SW480 (cell line): ENCODE results near the gene FAM222A.

Experiments
- DNase-seq: peaks from one replicate; pipeline ENCODE4 v3.0.0-alpha.2; 2016; ENCODE audit warnings: low spot score

FAM222A gene

GRCh38 chr12:109725321-109726105, 11.9 kb downstream of the FAM222A start:
- no peak for DNase-seq

GRCh38 chr12:109726106-109726497, 12.5 kb downstream of the FAM222A start:
- no peak for DNase-seq

DNA sequence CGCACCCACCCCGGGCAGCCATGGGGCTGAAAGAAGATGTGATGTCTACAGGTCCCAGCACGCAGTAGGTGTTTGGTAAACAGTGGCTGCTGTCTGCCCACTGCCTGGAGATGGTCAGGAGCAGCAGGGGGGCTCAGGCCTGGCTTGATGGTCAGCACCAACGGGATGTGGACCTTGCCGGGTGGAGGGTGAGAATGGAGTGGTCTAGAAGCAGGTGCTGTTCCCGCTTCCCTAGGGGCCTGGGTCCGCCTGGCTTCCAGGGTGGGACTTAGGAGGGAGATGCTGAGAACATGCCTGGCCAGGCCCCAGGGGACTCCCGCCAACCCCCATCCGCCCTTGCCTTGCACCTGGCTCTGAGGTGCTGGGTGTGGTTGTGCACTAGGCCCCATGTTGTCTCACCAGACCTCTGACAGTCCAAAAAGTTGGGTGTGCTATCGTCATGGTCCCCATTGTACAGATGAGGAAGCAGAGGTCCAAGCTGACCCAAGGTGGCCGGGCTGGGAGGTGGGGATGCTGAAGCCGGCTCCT, 12.9 kb downstream of the FAM222A start:
- no peak for DNase-seq

DNA sequence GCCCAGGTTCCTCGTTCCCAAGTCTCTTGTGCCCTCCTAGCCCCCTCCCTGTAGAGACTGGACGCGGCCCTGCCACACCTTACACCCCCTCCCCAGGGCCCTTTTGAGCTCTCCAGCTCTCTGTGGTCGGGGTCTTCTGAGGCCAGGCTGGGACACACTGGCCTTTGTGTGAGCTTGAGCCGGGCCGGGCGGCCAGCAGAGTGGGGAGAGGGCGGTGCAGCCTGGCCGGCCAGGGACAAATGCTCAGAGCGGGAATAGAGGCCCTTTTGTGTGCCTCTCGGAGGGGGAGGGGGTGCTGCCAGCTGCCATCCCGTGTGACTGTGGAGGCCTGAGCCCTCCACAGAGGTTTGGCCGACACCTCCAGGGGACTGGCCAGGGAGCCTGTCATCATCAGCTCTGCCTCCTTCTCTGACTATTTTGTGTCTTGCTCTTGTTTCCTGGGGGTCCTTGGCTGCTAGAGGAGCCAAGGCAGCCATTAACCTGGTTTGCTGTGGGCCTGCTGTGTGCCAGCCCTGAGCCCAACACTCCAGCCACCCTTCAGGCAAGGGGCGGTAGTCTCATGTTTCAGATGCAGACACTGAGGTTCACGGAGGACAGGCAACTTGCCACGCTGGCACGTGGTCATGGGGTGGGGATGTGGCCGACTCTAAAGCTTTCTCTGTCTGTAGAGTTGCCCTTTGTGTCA, 13.6 kb downstream of the FAM222A start:
- no peak for DNase-seq

- DNase-seq = no peak
Observed at GRCh38 chr12:109727746-109728726, 14.4 kb downstream of the FAM222A start.

GRCh38 chr12:109728921-109729320, 15.3 kb downstream of the FAM222A start:
- no peak for DNase-seq

- DNase-seq = no peak
Observed at GRCh38 chr12:109729371-109729781, 15.8 kb downstream of the FAM222A start.

DNA sequence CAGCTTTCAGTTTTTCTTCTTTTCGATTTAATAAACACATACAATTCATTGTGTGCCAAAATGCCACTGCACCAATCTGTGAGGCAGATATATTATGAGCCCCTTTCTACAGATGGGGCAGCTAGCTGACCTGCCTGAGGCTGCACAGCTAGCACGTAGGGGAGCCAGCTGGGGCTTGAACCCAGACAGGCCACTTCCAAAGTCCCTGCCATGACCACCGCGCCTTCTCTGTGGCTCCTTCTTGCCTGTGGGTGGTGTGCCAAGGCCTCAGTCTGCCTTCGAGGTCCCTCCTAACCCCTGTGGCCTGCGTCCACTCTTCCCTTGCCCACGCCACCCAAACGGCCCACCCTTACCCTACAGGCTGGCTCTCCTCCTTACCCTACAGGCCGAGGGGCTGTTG, 16.2 kb downstream of the FAM222A start:
- no peak for DNase-seq

DNA sequence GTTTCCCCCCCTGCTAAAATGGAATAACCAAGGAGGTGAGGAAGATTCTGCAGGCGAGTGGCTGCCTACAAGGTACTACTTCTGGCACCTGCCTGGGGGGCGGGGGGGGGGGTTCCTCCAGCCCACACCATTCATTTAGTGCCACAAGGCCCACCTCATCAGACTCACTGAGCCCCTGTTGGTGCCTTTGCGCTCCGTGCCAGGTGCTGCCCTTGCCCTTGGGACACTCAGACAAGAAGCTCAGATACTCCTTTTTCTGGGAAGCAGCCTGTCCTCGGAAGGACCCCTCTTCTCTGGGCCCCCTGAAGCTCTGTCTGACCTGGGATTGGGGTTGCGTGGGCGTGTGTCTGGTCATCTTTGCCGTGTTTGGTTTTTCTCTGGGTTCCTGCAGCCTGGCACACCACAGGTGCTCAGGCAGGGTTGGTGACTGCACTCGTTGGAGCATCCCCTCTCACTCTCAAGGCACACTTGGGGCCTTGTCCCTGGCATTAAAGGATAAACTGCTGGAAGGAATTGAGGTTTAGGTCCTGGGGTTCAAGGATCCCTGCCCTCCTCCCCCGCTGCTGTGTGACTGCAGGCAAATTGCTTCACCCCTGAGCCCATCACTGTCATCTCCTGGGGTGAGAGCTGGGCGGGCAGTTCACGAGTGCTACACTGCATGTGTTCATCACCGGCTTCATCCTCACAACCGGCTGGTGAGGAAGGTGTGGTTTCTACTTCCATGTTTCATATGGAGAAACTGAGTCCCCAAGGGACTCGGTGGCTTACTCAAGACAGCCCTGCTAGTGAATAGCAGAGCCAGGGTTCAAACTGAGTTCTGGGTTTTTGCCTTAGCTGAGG, 16.9 kb downstream of the FAM222A start:
- no peak for DNase-seq

GRCh38 chr12:109731231-109731731, 17.7 kb downstream of the FAM222A start:
- DNase-seq = no peak

- DNase-seq = no peak
Observed at GRCh38 chr12:109731806-109732205, 18.2 kb downstream of the FAM222A start.

GRCh38 chr12:109732321-109733305, 19.0 kb downstream of the FAM222A start:
- no peak for DNase-seq

DNA sequence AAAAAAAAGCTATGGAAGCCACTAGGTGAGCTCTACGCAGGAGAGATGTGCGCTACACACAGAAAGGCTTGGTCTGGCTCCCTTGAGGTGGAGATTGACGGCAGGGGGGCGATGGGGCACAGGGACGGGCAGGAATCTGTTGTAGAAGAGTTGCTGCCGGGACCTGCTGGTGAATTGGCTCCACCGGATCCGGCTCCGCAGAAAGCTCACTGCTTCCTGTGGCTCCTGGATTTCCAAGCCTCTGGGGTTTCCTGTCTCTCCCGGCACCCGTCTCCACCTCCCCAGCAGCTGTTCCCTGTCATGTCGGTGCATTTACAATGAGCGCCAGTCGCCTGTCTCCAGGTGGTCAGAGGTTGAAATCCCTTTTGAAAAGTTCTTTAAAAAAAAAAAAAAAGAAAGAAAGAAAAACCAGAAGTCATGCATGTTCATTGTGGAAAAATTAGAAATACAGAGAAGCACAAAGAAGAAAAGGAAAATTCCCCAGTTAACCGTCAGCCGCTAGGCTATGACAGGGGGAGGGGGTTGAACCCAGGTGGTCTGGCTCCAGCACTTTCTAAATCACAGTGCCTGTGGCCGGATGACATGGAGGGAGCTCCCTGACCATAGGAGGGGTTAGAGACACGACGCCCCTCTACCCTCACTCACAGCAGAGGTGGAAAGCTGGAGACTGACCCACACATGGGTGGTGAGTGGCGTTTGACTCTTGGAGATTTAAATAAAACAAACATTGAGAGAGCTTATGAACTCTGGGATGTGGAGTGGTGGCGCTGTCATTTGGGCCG, 20.8 kb downstream of the FAM222A start:
- no peak for DNase-seq

- no peak for DNase-seq
Observed at GRCh38 chr12:109735051-109735521, 21.5 kb downstream of the FAM222A start.

- no peak for DNase-seq
Observed at GRCh38 chr12:109735825-109736551, 22.4 kb downstream of the FAM222A start.

DNA sequence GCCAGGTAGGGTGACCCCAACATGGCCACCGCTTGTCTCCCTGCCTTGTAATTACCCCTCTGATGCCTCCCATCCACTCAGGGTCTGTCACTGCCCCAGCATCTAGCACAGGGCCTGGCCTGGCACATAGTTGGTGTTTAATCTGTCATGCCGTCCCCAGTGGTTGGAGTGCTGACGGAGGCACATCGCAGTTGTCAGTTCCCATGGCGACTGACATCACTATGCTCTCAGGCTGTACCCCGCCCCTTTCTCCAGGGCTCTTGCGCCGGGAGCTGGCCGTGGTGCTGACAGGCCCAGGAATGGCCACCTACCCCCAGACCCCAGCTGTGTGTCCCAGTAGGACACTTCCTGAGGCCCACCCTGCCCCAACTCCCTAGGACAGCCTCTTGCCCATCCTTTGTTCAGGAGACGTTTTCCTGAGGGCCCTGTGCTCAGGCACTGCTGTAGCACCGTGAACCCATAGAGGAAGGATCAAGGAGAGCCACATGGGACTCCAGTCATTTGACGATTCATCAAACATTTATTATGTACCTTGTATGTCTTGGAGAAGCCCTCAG, 23.0 kb downstream of the FAM222A start:
- no peak for DNase-seq

DNA sequence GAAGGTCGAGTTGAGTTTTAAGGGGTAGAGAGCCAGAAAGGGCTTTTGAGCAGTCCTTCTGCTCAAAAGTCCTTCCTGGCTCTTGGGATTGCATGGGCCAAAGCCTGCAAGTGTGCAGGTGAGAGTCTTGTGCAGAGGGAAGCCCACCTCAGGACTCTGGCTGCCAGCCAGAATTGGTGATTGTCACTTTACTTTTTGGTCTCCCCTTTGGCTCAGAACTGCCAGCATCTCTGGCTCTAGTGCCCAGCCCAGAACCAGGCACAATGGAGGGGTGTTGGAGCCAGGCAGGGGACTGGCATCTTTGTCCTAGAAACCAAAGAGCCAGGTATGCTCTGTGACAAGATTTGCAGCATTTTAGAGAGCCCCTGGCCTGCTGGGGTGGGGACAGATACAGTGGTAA, 23.5 kb downstream of the FAM222A start:
- DNase-seq = no peak

DNA sequence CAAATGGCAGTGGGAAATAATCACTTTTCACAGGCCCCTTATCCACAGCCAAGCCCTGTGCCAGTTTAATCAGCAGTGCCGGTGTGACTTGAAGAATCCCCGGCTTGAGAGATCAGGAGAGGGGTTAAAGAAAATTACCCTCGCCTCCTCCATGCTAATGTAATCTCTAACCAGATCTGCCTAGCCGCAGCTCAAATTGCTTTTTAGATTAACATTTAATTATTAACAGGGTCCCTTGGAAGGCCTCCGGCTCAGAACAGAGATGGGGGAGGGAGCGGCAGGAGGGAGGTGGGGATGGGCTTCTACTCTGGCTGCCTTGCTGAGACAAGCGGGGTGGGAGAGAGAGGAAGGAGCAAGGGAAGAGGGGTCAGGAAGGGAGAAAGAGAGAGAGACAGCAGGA, 24.0 kb downstream of the FAM222A start:
- DNase-seq = no peak
